ENCODE data around the gene CARMIL3. TPM values are rescaled to one million over a fixed set of nuclear protein-coding genes. Genes with fewer than 3 reads are reported as not detected.

Gene CARMIL3
- total and polyA plus RNA-seq, 2 of the 8 experiments (the other 6 are each of a cell fraction or from before 2014, with no cell fraction given): 6.0 to 9.0 TPM

DNA sequence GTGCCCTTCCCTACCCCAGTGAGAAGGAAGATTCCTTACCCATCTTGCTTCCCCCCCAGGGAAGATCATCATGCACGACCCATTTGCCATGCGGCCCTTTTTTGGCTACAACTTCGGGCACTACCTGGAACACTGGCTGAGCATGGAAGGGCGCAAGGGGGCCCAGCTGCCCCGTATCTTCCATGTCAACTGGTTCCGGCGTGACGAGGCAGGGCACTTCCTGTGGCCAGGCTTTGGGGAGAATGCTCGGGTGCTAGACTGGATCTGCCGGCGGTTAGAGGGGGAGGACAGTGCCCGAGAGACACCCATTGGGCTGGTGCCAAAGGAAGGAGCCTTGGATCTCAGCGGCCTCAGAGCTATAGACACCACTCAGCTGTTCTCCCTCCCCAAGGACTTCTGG lies 51.6 kb downstream of the CARMIL3 start:
- peaks cover 5 to 62% (median 40%) of the 10 kb centered on the region in 4 experiments; a peak in 7 of 8 replicates for H3K36me3 ChIP-seq (ENCODE audit: control insufficient read depth in 2 of 4, insufficient read depth in 4 of 4, low read length in 3 of 4)

More for the DNA sequence above, 51.6 kb downstream of the CARMIL3 start:
- Histone ChIP-seq H2BK20ac (ENCODE audit: low read length) (no peak overlapping the region), H3K23me2 (ENCODE audit: low read depth, low read length) (no peaks in the 10 kb centered on the region), H3K4me1 (replicated peaks in 1 of 4; ENCODE audit: control insufficient read depth in 3 of 4, insufficient read depth in 4 of 4, low read length in 3 of 4) (no peaks in the 10 kb centered on the region), H3K9me3 (ENCODE audit: insufficient read depth in 2 of 2, low read depth in 1 of 2, low read length in 1 of 2) (peaks cover 7% of the 10 kb centered on the region in 2 experiments; a peak in 3 of 4 replicates), H3K18ac (ENCODE audit: extremely low read depth, low read length) (no peak overlapping the region), H3K27ac (ENCODE audit: low read depth, low read length) (no peak overlapping the region), H4K8ac (ENCODE audit: extremely low read depth, insufficient read depth, low read length) (no peak overlapping the region), H3K56ac (replicated peaks; ENCODE audit: insufficient read length, low read depth, low read length) (no peak overlapping the region), H3K79me2 (ENCODE audit: control insufficient read depth in 1 of 2, insufficient read depth in 2 of 2, low read length in 2 of 2) (no peaks in the 10 kb centered on the region), H2BK5ac (ENCODE audit: low read depth, low read length) (no peak overlapping the region), H3K23ac (ENCODE audit: insufficient read length) (no peak overlapping the region), H2AFZ (ENCODE audit: low read length) (no peak overlapping the region), H4K91ac (replicated peaks; ENCODE audit: insufficient read length, low read length) (no peak overlapping the region), H4K5ac (ENCODE audit: insufficient read length, low read depth, low read length) (no peak overlapping the region), H4K20me1 (replicated peaks in 1 of 2; ENCODE audit: control insufficient read depth in 1 of 2, insufficient read depth in 2 of 2, low read length in 2 of 2) (peaks cover 3 to 4% of the 10 kb centered on the region in 2 experiments), H2BK120ac (replicated peaks; ENCODE audit: low read depth, low read length) (no peak overlapping the region), H3K14ac (ENCODE audit: insufficient read length) (no peak overlapping the region), H3K79me1 (ENCODE audit: low read depth, low read length) (no peaks in the 10 kb centered on the region), H2BK12ac (ENCODE audit: low read depth, low read length) (no peak overlapping the region), H3K4me3 (ENCODE audit: extremely low read depth in 1 of 4, insufficient read depth in 2 of 4, low read depth in 3 of 4, low read length in 4 of 4) (no peak overlapping the region), H3K27me3 (replicated peaks in 1 of 4; ENCODE audit: control insufficient read depth in 3 of 4, extremely low read depth in 1 of 4, insufficient read depth in 3 of 4, low read length in 3 of 4) (no peaks in the 10 kb centered on the region), H2BK15ac (ENCODE audit: low read length) (no peak overlapping the region), H3K4me2 (ENCODE audit: insufficient read depth in 1 of 2, low read depth in 2 of 2, low read length in 2 of 2) (no peak overlapping the region), H3K9ac (replicated peaks in 1 of 4; ENCODE audit: extremely low read depth in 1 of 4, low read depth in 3 of 4, low read length in 3 of 4) (no peak overlapping the region), H3K4ac (replicated peaks; ENCODE audit: insufficient read length, low read depth, low read length) (no peak overlapping the region), H2AK5ac (ENCODE audit: low read depth, low read length) (no peak overlapping the region)
- FAIRE-seq (no peak), DNase-seq (ENCODE audit: low read depth in 1 of 2, low spot score in 2 of 2) (no peak)
- WGBS, 2 experiments (ENCODE audit: extremely low coverage in 1 of 2, insufficient coverage in 1 of 2, insufficient read length in 1 of 2, insufficient replicate concordance in 2 of 2, low coverage in 1 of 2, low lambda C conversion rate in 2 of 2, missing lambda C conversion rate in 1 of 2): 97% methylated on average over 10 of the region's 13 CpGs; no CpG with 5 or more reads in 1 of the 2 experiments
- CTCF ChIA-PET (ENCODE audit: partially characterized antibody): interaction anchor here (1.0 to 12.2 kb wide), 5 partner anchors 9 to 57 kb away, joined by 3 to 160 read pairs (median 6); partner anchors contain the start of genes IRF9 and PCK2
- POLR2A ChIA-PET (ENCODE audit: partially characterized antibody): interaction anchor here (0.6 to 23.9 kb wide), 11 partner anchors 7 to 589 kb away, joined by 3 to 626 read pairs (median 17); partner anchors contain the start of genes CPNE6, DCAF11, EMC9 and IRF9
- TF ChIP-seq CBX8 (IDR thresholded peaks at IDR 0.05; ENCODE audit: borderline replicate concordance, low read depth, low read length) (no peak), CTBP2 (IDR thresholded peaks at IDR 0.05; ENCODE audit: borderline replicate concordance, insufficient read depth, insufficient read length, low read length) (no peak), BRCA1 (IDR thresholded peaks at IDR 0.05; ENCODE audit: low read depth, low read length) (no peak), SP2 (IDR thresholded peaks at IDR 0.05; ENCODE audit: low read length) (no peak), ZNF274 (IDR thresholded peaks at IDR 0.05; ENCODE audit: borderline replicate concordance, extremely low read depth, low read length) (no peak), MAFK (IDR thresholded peaks at IDR 0.05; ENCODE audit: low read depth, low read length) (no peak), FOSL1 (IDR thresholded peaks at IDR 0.05; ENCODE audit: insufficient read depth, low read depth, low read length) (no peak)
- TF ChIP-seq, protein P1, sequence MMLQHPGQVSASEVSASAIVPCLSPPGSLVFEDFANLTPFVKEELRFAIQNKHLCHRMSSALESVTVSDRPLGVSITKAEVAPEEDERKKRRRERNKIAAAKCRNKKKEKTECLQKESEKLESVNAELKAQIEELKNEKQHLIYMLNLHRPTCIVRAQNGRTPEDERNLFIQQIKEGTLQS (IDR thresholded peaks at IDR 0.05; ENCODE audit: insufficient read depth, low read depth, low read length): no peak

All from H1 (cell line).